ENCODE measurements around the gene CDIPT. TPM values are rescaled to one million over a fixed set of nuclear protein-coding genes. Genes with fewer than 3 reads are reported as not detected.
"Not testable (repeated sequence)": the region's sequence is repeated elsewhere in the genome, so short reads cannot be mapped to it uniquely, and the experiment has no call there.

The CDIPT gene
- total RNA-seq, 1 donor from 2014 or later, result 47.2 TPM

- no peak for DNase-seq (ENCODE audit: low read depth)
Measured at GRCh38 chr16:29897333-29897732, 34.3 kb upstream of the CDIPT start.

- no peak for DNase-seq (ENCODE audit: low read depth)
Measured at GRCh38 chr16:29896841-29897240, 33.8 kb upstream of the CDIPT start.

GRCh38 chr16:29894352-29894751 is 31.3 kb upstream of the CDIPT start:
- no peak for DNase-seq (ENCODE audit: low read depth)

- no peak for DNase-seq (ENCODE audit: low read depth)
Measured at GRCh38 chr16:29893553-29893952, 30.5 kb upstream of the CDIPT start.

- DNase-seq (ENCODE audit: low read depth), result no peak
Measured at GRCh38 chr16:29892458-29892813, 29.4 kb upstream of the CDIPT start.

- no peak for DNase-seq (ENCODE audit: low read depth)
Measured at GRCh38 chr16:29891525-29892457, 28.8 kb upstream of the CDIPT start.

GRCh38 chr16:29889372-29889771 is 26.3 kb upstream of the CDIPT start:
- not testable (repeated sequence) for DNase-seq (ENCODE audit: low read depth)

- DNase-seq (ENCODE audit: low read depth), result no peak
Measured at GRCh38 chr16:29883987-29884386, 21.0 kb upstream of the CDIPT start.

- DNase-seq (ENCODE audit: low read depth), result no peak
Measured at GRCh38 chr16:29881050-29881449, 18.0 kb upstream of the CDIPT start.

- no peak for DNase-seq (ENCODE audit: low read depth)
Measured at GRCh38 chr16:29878172-29878571, 15.1 kb upstream of the CDIPT start.

- DNase-seq (ENCODE audit: low read depth), result no peak
Measured at GRCh38 chr16:29877266-29877961, 14.4 kb upstream of the CDIPT start.

GRCh38 chr16:29876594-29877249 is 13.7 kb upstream of the CDIPT start:
- no peak for DNase-seq (ENCODE audit: low read depth)

GRCh38 chr16:29876217-29876593 is 13.2 kb upstream of the CDIPT start:
- DNase-seq (ENCODE audit: low read depth), result no peak

- no peak for DNase-seq (ENCODE audit: low read depth)
Measured at GRCh38 chr16:29875206-29875605, 12.2 kb upstream of the CDIPT start.

- no peak for DNase-seq (ENCODE audit: low read depth)
Measured at GRCh38 chr16:29873319-29873718, 10.3 kb upstream of the CDIPT start.

GRCh38 chr16:29871822-29872546 is 9.0 kb upstream of the CDIPT start:
- no peak for DNase-seq (ENCODE audit: low read depth)

GRCh38 chr16:29869067-29869466 is 6.0 kb upstream of the CDIPT start:
- DNase-seq (ENCODE audit: low read depth), result not testable (repeated sequence)

- no peak for DNase-seq (ENCODE audit: low read depth)
Measured at GRCh38 chr16:29868396-29869009, 5.5 kb upstream of the CDIPT start.

GRCh38 chr16:29864205-29864604 is 1.2 kb upstream of the CDIPT start:
- DNase-seq (ENCODE audit: low read depth), result no peak

GRCh38 chr16:29863669-29863984 is 601 bp upstream of the CDIPT start:
- no peak for DNase-seq (ENCODE audit: low read depth)

GRCh38 chr16:29862383-29862883 is 593 bp downstream of the CDIPT start:
- peak; percentile 35 for DNase-seq (ENCODE audit: low read depth)
